ENCODE measurements around the gene SRP14.

DNA sequence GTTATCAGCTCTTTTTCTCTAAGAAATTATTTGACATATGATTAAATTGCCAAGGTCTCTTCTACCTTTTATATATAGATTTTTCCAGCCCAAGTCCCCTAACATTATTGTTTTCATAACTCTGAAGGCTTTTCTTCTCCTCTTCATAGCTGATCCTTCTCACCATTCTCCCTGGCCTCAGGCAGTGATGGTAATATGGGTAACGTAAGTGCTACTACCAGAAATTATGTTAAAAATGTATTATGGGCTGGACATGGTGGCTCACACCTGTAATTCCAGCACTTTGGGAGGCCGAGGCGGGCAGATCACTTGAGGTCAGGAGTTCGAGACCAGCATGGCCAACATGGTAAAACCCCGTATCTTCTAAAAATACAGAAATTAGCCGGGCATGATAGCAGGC, 40.5 kb upstream of the SRP14 start:
- TF ChIP-seq POLR2AphosphoS5 (IDR thresholded peaks at IDR 0.05) (no peak), POLR2A (IDR thresholded peaks at IDR 0.05) (no peak), CTCF (IDR thresholded peaks at IDR 0.05) (no peak)
